GM19043 (cell line): ENCODE data around the gene LRP5.

Source experiments
- ATAC-seq: cut with Tn5 transposase; IDR thresholded peaks from one replicate; pipeline ENCODE4 v1.9.1; 2021; ENCODE audit warnings: low read depth; ENCODE audit not compliant: unreplicated experiment

The LRP5 gene

DNA sequence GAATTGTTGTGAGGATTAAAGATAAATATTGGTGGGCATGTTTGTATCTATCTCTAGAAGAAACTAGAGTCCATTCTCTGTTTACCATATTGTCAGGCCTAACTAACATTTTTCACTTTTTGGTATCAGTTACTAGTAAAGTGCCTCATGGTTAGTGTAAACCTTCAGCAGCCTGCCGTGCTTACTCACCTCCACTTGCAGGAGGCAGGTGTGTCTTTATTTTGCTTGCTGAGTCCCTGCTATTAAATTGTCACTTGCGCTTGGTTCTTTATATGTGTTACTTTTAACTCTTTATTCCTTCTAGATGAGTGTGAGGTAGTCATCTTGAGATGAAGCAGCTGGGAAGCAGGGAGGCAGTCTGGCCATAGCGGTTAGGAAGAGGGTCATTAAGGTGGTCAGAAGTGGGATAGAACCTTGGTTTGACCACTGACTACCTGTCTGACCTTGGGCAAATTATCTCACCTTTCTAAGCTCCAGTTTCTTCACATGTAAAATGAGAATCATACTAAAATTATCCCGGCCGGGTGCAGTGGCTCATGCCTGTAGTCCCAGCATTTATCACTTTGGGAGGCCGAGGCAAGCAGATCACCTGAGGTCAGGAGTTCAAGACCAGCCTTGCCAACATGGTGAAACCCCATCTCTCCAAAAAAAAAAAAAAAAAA, 169.3 kb downstream of the LRP5 start:
- no peak for ATAC-seq

DNA sequence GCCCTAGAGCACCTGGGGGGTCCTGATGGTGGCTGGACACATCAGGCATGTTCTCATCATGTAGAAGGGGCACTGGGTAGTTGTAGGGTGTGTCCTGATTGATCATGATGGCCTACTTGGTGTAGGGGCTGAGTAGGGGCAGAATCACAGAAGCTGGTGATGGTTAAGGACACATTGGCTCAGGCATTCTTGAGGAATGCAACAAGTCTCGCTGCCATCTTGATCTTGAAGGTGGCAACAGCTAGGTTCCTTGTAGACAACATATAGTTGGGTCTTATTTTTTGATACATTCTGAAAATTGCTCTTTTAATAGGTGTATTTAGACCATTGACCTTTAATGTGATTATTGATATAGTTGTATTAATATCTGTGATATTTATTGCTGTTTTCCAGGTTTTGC, 176.2 kb downstream of the LRP5 start:
- ATAC-seq = no peak

DNA sequence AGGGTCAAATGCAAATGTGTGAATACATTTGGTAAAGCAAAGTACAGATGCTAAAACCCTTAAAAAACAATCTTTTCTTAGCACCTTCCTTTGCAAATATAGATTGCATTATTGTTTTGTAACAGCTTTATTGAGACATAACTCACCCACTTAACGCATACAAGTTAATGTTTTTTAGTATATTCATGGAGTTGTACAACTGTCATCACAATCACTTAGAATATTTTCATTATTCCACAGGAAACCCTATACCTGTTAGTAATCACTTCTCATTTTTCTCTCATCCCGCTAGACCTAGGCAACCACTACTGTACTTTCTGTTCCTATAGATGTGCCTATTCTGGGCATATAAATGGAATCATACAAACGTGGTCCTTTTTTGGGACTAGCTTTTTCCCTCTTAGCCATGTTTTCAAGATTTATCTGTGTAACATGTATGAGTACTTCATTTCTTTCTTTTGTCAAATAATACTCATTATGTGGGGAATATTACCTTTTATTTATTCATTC, 182.9 kb downstream of the LRP5 start:
- no peak for ATAC-seq

DNA sequence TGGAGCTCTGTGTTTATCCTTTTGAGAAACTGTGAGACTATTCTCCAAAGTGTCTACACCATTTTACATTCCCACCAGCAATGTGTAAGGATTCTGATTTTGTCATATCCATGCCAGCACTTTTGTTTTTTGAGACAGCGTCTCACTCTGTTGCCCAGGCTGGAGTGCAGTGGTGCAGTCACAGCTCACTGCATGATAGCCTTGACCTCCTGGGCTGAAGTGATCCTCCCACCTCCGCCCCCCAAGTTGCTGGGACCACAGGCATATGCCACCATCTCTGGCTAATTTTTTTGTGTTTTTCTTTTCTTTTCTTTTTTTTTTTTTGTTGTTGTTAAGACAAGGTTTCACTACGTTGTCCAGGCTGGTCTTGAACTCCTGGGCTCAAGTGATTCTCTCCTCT, 183.5 kb downstream of the LRP5 start:
- no peak for ATAC-seq

DNA sequence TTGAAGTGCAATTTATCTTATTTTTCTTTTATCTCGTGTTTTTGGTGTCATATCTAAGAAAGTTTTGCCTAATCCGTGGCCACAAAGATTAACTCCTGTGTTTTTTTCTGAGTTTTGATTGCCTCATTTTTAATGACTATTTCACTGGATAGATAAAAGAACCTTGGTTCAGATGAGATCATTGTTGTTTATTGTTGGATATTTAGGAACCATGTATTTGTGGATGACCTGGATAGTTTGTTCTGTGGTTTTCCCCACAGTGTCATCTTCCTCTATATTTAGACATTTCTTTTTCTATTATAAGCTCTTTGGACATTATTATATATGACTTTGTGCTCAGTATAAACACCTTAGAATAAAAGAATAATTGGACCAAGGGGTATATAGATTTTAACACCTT, 185.4 kb downstream of the LRP5 start:
- no peak for ATAC-seq

DNA sequence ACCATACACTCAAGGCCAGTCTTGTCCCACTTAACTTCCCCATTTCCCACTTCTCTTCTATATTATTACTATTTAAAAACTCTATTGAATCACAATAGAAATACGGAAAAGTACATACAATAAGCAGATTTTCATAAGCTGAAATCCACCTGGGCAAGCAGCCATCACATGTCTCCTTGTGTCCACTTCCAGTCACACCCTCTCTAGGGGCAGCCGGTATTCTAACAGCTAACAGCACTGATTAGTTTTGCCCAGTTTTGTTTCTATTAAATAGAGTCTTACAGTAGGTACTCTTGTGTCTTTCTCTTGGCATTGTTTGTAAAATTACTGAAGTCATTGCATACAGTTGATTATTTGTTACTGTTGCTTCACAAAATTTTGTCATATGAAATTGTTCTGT, 185.9 kb downstream of the LRP5 start:
- ATAC-seq = no peak
